K562 treated with DMSO at 1 percent for 24 hours (cell line): ENCODE measurements around the gene SHC2. TPM values are rescaled to one million over a fixed set of nuclear protein-coding genes. Genes with fewer than 3 reads are reported as not detected.

Experiments
- total RNA-seq: library from RNA; unstranded; fragments of 300-600 nt; gene quantifications from 2 replicates; pipeline ENCODE4 v1.2.3, GENCODE V29; 2022; ENCODE audit warnings: low read depth; ENCODE audit not compliant: insufficient read depth

Gene SHC2
- 1.5 and 1.9 TPM in 2 replicates for total RNA-seq

GRCh38 chr19:460877-461720 is at the start of gene SHC2:
SHC2 (minus strand) TSS chr19:461033; CDS start chr19:460996, 37 bp downstream.

GRCh38 chr19:507286-508203 is 46.7 kb upstream of the SHC2 start, which contains the start of gene TPGS1:
TPGS1 (plus strand) TSS chr19:507497; CDS start chr19:507507, 10 bp downstream.

GRCh38 chr19:496112-496665 is 35.4 kb upstream of the SHC2 start, which contains the start of gene MADCAM1:
MADCAM1 (plus strand) TSS chr19:496486; CDS start chr19:496500, 14 bp downstream.

GRCh38 chr19:408902-409515 is 51.8 kb downstream of the SHC2 start, which contains the start of gene C2CD4C:
C2CD4C (minus strand) TSS chr19:409147; CDS start chr19:408361, 786 bp downstream.

Other genes with a start within 250 kb of the SHC2 start
- gene PLPP2, start 169.6 kb downstream of the SHC2 start, total RNA-seq, result 0.63 TPM in 1 of 2 replicates, not detected in the other
- 30.2 and 38.9 TPM in 2 replicates for gene MIER2, start 116.2 kb downstream of the SHC2 start, total RNA-seq
- gene C2CD4C, start 51.9 kb downstream of the SHC2 start, total RNA-seq, result not detected in 2 replicates
- 1.0 and 1.9 TPM in 2 replicates for gene MADCAM1, start 35.5 kb upstream of the SHC2 start, total RNA-seq
- gene TPGS1, start 46.5 kb upstream of the SHC2 start, total RNA-seq, result 110 and 128 TPM in 2 replicates
- gene CDC34, start 70.7 kb upstream of the SHC2 start, total RNA-seq, result 171 and 181 TPM in 2 replicates
- 1.5 and 2.2 TPM in 2 replicates for gene GZMM, start 83.0 kb upstream of the SHC2 start, total RNA-seq
- 800 and 804 TPM in 2 replicates for gene BSG, start 111.6 kb upstream of the SHC2 start, total RNA-seq
- 4.4 and 6.4 TPM in 2 replicates for gene HCN2, start 128.8 kb upstream of the SHC2 start, total RNA-seq
- gene POLRMT, start 172.5 kb upstream of the SHC2 start, total RNA-seq, result 103 and 118 TPM in 2 replicates
- gene FGF22, start 178.8 kb upstream of the SHC2 start, total RNA-seq, result 0.58 and 0.82 TPM in 2 replicates
- gene RNF126, start 202.2 kb upstream of the SHC2 start, total RNA-seq, result 97.3 and 111 TPM in 2 replicates
- gene FSTL3, start 215.4 kb upstream of the SHC2 start, total RNA-seq, result 9.8 and 12.7 TPM in 2 replicates
- 18.9 and 21.6 TPM in 2 replicates for gene PRSS57, start 234.4 kb upstream of the SHC2 start, total RNA-seq
- 20.1 and 24.9 TPM in 2 replicates for gene PALM, start 247.9 kb upstream of the SHC2 start, total RNA-seq